GM19463 (cell line): ENCODE data around the gene CATSPERZ.

ENCODE experiments used
- ATAC-seq: cut with Tn5 transposase; IDR thresholded peaks from one replicate; pipeline ENCODE4 v1.9.1; 2021; ENCODE audit warnings: mild to moderate bottlenecking, moderate library complexity; ENCODE audit not compliant: unreplicated experiment

Gene CATSPERZ

GRCh38 chr11:64299847-64300648 lies at the start of gene CATSPERZ:
TSS of gene CATSPERZ (plus strand) at chr11:64300358. CDS start at chr11:64300411, 53 bp downstream.
- ATAC-seq = no peak

- ATAC-seq = no peak
Measured at GRCh38 chr11:64250415-64251015, 49.6 kb upstream of the CATSPERZ start.

GRCh38 chr11:64251016-64251752 lies 49.0 kb upstream of the CATSPERZ start, which contains the start of gene PLCB3:
TSS of gene PLCB3 (plus strand) at chr11:64251530. CDS start at chr11:64251650, 120 bp downstream.
- ATAC-seq = peak; percentile 40

GRCh38 chr11:64251753-64252002 lies 48.5 kb upstream of the CATSPERZ start:
- ATAC-seq = no peak

- no peak for ATAC-seq
Measured at GRCh38 chr11:64252003-64252872, 47.9 kb upstream of the CATSPERZ start.

GRCh38 chr11:64253043-64253442 lies 47.1 kb upstream of the CATSPERZ start:
- ATAC-seq = no peak

- ATAC-seq = no peak
Measured at GRCh38 chr11:64253481-64253880, 46.7 kb upstream of the CATSPERZ start.

GRCh38 chr11:64254326-64254725 lies 45.8 kb upstream of the CATSPERZ start:
- ATAC-seq = no peak

GRCh38 chr11:64255135-64256128 lies 44.7 kb upstream of the CATSPERZ start:
- no peak for ATAC-seq

- no peak for ATAC-seq
Measured at GRCh38 chr11:64256300-64256699, 43.9 kb upstream of the CATSPERZ start.

- no peak for ATAC-seq
Measured at GRCh38 chr11:64258356-64258755, 41.8 kb upstream of the CATSPERZ start.

- ATAC-seq = no peak
Measured at GRCh38 chr11:64258946-64259532, 41.1 kb upstream of the CATSPERZ start.

- ATAC-seq = no peak
Measured at GRCh38 chr11:64259533-64260067, 40.6 kb upstream of the CATSPERZ start.

GRCh38 chr11:64260147-64260708 lies 39.9 kb upstream of the CATSPERZ start:
- no peak for ATAC-seq

- no peak for ATAC-seq
Measured at GRCh38 chr11:64261556-64262080, 38.5 kb upstream of the CATSPERZ start.

GRCh38 chr11:64262271-64263002 lies 37.7 kb upstream of the CATSPERZ start:
- no peak for ATAC-seq

GRCh38 chr11:64263021-64263946 lies 36.9 kb upstream of the CATSPERZ start:
- no peak for ATAC-seq
